ENCODE results near the gene ZSWIM8. TPM values are rescaled to one million over a fixed set of nuclear protein-coding genes. Genes with fewer than 3 reads are reported as not detected.
A peak's percentile ranks its signal among the peaks of the same experiment; 100 is the strongest.

The ZSWIM8 gene
- total and polyA plus RNA-seq, 2 donors (not counting 3 experiments of a cell fraction or from before 2014, with no cell fraction given): 111 to 230 TPM

DNA sequence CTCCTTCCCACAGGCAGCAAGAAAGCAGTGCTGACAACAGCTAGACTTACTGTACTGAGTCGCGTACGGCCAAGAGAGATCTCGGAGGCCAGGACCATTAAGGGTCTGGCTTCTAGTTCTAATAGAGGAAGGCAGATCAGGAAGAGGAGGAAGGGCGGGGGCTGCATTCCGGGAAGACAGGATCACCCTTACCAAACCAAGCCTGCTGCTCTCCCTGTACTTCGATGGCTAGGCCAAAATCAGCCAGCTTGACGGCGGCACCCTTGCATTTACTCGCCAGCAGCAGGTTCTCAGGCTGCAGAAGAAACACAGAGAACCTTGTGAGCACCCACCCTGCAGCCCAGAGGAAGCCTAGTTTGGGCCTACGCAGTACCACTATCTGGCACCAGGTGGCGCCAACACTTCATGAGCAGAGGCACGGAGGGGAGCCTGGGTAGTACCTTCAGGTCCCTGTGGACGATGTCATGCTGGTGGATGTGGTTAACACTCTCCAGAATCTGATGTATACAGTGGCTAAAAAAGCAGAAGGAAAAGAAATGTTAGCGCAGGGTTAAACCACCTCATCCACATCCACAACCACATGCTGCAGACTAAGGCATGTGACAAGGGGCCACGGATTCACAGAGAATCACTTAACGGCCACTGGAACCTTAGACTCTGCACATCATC lies 63.5 kb downstream of the ZSWIM8 start:
- H3K4me2 ChIP-seq (ENCODE audit: insufficient read depth, low read length): no peak overlapping the region
- no peak overlapping the region for H2AFZ ChIP-seq (ENCODE audit: low read depth, low read length)
- H3K27me3 ChIP-seq (ENCODE audit: control insufficient read depth in 2 of 2, insufficient read depth in 2 of 2, low read length in 2 of 2): no peaks in the 10 kb centered on the region
- TF ChIP-seq POLR2AphosphoS5 (IDR thresholded peaks at IDR 0.05; ENCODE audit: insufficient read depth, low read depth, low read length): no peak
- TF ChIP-seq, protein P1, sequence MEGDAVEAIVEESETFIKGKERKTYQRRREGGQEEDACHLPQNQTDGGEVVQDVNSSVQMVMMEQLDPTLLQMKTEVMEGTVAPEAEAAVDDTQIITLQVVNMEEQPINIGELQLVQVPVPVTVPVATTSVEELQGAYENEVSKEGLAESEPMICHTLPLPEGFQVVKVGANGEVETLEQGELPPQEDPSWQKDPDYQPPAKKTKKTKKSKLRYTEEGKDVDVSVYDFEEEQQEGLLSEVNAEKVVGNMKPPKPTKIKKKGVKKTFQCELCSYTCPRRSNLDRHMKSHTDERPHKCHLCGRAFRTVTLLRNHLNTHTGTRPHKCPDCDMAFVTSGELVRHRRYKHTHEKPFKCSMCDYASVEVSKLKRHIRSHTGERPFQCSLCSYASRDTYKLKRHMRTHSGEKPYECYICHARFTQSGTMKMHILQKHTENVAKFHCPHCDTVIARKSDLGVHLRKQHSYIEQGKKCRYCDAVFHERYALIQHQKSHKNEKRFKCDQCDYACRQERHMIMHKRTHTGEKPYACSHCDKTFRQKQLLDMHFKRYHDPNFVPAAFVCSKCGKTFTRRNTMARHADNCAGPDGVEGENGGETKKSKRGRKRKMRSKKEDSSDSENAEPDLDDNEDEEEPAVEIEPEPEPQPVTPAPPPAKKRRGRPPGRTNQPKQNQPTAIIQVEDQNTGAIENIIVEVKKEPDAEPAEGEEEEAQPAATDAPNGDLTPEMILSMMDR (IDR thresholded peaks at IDR 0.05; ENCODE audit: extremely low read depth in 1 of 2, insufficient read depth in 1 of 2, low read depth in 1 of 2, low read length in 2 of 2): peak; percentile 99
- no peak overlapping the region for H3K9ac ChIP-seq (replicated peaks; ENCODE audit: extremely low read depth, insufficient read depth, low read length)
- no peaks in the 10 kb centered on the region for H4K20me1 ChIP-seq (replicated peaks; ENCODE audit: control insufficient read depth, extremely low read depth, insufficient read depth, low read length)
- intact Hi-C loops (cut with micrococcal nuclease): loop anchor here (1.0 to 2.0 kb wide), 4 partner anchors 30 to 240 kb away; no protein-coding TSS in a partner anchor
- dilution Hi-C loops (cut with MboI; ENCODE audit: extremely low pct_ligation_motif_present, low sequenced_read_pairs): no loop called here
- ChIA-PET CTCF (interaction anchor here (0.6 to 11.6 kb wide), 18 partner anchors 9 to 255 kb away, joined by 3 to 171 read pairs (median 4); no protein-coding TSS in a partner anchor), POLR2A (no interaction called here)
- no TSS peak for BruUV-seq (replicated peaks)
- H3K79me2 ChIP-seq (ENCODE audit: control insufficient read depth, insufficient read depth, low read length): no peaks in the 10 kb centered on the region
- no peak overlapping the region for H3K27ac ChIP-seq (ENCODE audit: insufficient read depth, low read depth, low read length)
- H3K4me1 ChIP-seq (ENCODE audit: control insufficient read depth, extremely low read depth, insufficient read depth, low read length): no peaks in the 10 kb centered on the region
- H3K36me3 ChIP-seq (ENCODE audit: control insufficient read depth in 2 of 2, extremely low read depth in 1 of 2, insufficient read depth in 2 of 2, low read length in 2 of 2): peaks cover 12 to 31% of the 10 kb centered on the region in 2 experiments
- no peak overlapping the region for H3K4me3 ChIP-seq (replicated peaks in 1 of 3; ENCODE audit: insufficient read depth in 1 of 3, low read depth in 1 of 3, low read length in 3 of 3)
- DNase-seq (ENCODE audit: low read depth, low spot score) (peak; percentile 76), FAIRE-seq (peak; percentile 98)
- H3K9me3 ChIP-seq (replicated peaks; ENCODE audit: control insufficient read depth, insufficient read depth, low read length): no peaks in the 10 kb centered on the region
- no peaks in the 10 kb centered on the region for H3K9me1 ChIP-seq (replicated peaks; ENCODE audit: control insufficient read depth, extremely low read depth, insufficient read depth, low read length)

DNA sequence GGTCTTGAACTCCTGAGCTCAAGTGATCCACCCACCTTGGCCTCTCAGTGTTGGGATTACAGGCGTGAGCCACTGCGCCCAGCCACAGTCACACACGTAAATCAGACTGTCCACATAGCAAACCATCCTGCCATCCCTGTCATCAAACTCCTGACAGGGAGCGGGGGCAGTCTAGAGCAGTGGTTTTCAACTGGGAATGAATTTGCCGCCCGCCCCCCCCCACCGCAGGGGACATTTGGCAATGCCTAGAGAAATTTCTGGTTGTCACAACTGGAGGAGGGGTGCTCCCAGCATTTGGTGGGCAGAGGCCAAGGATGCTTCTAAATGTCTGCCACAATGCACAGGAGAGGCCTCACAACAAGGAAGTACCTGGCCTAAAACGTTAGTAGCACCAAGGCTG lies 64.8 kb downstream of the ZSWIM8 start:
- Histone ChIP-seq H3K79me2 (ENCODE audit: control insufficient read depth, insufficient read depth, low read length) (no peaks in the 10 kb centered on the region), H4K20me1 (replicated peaks; ENCODE audit: control insufficient read depth, extremely low read depth, insufficient read depth, low read length) (no peaks in the 10 kb centered on the region), H3K9ac (replicated peaks; ENCODE audit: extremely low read depth, insufficient read depth, low read length) (no peak overlapping the region), H3K9me1 (replicated peaks; ENCODE audit: control insufficient read depth, extremely low read depth, insufficient read depth, low read length) (no peaks in the 10 kb centered on the region), H3K36me3 (ENCODE audit: control insufficient read depth in 2 of 2, extremely low read depth in 1 of 2, insufficient read depth in 2 of 2, low read length in 2 of 2) (peaks cover 12 to 33% of the 10 kb centered on the region in 2 experiments), H3K9me3 (replicated peaks; ENCODE audit: control insufficient read depth, insufficient read depth, low read length) (no peaks in the 10 kb centered on the region), H3K4me2 (ENCODE audit: insufficient read depth, low read length) (no peak overlapping the region), H3K27me3 (ENCODE audit: control insufficient read depth in 2 of 2, insufficient read depth in 2 of 2, low read length in 2 of 2) (no peaks in the 10 kb centered on the region), H2AFZ (ENCODE audit: low read depth, low read length) (no peak overlapping the region), H3K4me1 (ENCODE audit: control insufficient read depth, extremely low read depth, insufficient read depth, low read length) (no peaks in the 10 kb centered on the region), H3K4me3 (replicated peaks in 1 of 3; ENCODE audit: insufficient read depth in 1 of 3, low read depth in 1 of 3, low read length in 3 of 3) (no peak overlapping the region), H3K27ac (ENCODE audit: insufficient read depth, low read depth, low read length) (no peak overlapping the region)
- POLR2A ChIA-PET: no interaction called here
- intact Hi-C loops (cut with micrococcal nuclease): no loop called here
- FAIRE-seq (no peak), DNase-seq (ENCODE audit: low read depth, low spot score) (no peak)
- no peak for TF ChIP-seq POLR2A (IDR thresholded peaks at IDR 0.05; ENCODE audit: low read depth, low read length)
- TF ChIP-seq, protein P1 (IDR thresholded peaks at IDR 0.05; ENCODE audit: extremely low read depth in 1 of 2, insufficient read depth in 1 of 2, low read depth in 1 of 2, low read length in 2 of 2): no peak
- TF ChIP-seq MYC (IDR thresholded peaks at IDR 0.05; ENCODE audit: low read depth, low read length): no peak
- TF ChIP-seq EZH2 (IDR thresholded peaks at IDR 0.05; ENCODE audit: borderline replicate concordance, low read depth, low read length, severe bottlenecking): no peak
- TF ChIP-seq JUN (IDR thresholded peaks at IDR 0.05; ENCODE audit: borderline replicate concordance, insufficient read depth, insufficient read length, low read depth): no peak
- TF ChIP-seq POLR2AphosphoS5 (IDR thresholded peaks at IDR 0.05; ENCODE audit: insufficient read depth, low read depth, low read length): no peak
- TF ChIP-seq GATA2 (IDR thresholded peaks at IDR 0.05; ENCODE audit: insufficient read depth, insufficient read length, low read depth, low read length): no peak
- TF ChIP-seq FOS (IDR thresholded peaks at IDR 0.05; ENCODE audit: borderline replicate concordance, insufficient read depth, low read length): no peak
- TF ChIP-seq, protein P2, sequence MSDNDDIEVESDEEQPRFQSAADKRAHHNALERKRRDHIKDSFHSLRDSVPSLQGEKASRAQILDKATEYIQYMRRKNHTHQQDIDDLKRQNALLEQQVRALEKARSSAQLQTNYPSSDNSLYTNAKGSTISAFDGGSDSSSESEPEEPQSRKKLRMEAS (IDR thresholded peaks at IDR 0.05; ENCODE audit: insufficient read depth, insufficient read length): no peak
- CTCF ChIA-PET: interaction anchor here (0.7 to 11.6 kb wide), 9 partner anchors 10 to 253 kb away, joined by 3 to 171 read pairs (median 4); no protein-coding TSS in a partner anchor
- no TSS peak for BruUV-seq (replicated peaks)
- dilution Hi-C loops (cut with MboI; ENCODE audit: extremely low pct_ligation_motif_present, low sequenced_read_pairs): no loop called here
